HCT116 (cell line): ENCODE measurements around the gene PBX3. TPM values are rescaled to one million over a fixed set of nuclear protein-coding genes. Genes with fewer than 3 reads are reported as not detected.

ENCODE experiments used
- ATAC-seq: fragments of 200-7000 bp; cut with Tn5 transposase; 2 replicates; pipeline ENCODE4 v1.9.1; 2020; ENCODE audit warnings: mild to moderate bottlenecking, moderate library complexity
- BruUV-seq: library from RNA; stranded (reverse); fragments of 400-500 nt; replicated peaks from 2 replicates; lab custom pipeline; 2021; lab: Mats Ljungman, UMichigan
- CTCF ChIA-PET: fragments of 300-600 bp; sonication (Branson Sonifier 250); formaldehyde crosslinking; loops from one replicate; lab custom pipeline; 2021; ENCODE audit warnings: antibody characterized with exemption; lab: Charles Lee
- POLR2A ChIA-PET: fragments of 300-600, 350-600 bp; sonication (Branson Sonifier 250); formaldehyde crosslinking; loops from one replicate; lab custom pipeline; 2021; ENCODE audit warnings: antibody characterized with exemption; lab: Charles Lee
- RAD21 ChIA-PET, 2 experiments: fragments of 300-600 bp; sonication (Branson Sonifier 250); formaldehyde crosslinking; loops; one replicate each; lab custom pipeline; 2023; ENCODE audit warnings: low total read pairs in 2 of 2; ENCODE audit not compliant: uncharacterized antibody in 2 of 2, unreplicated experiment in 2 of 2, low non-redundant PET in 1 of 2; lab: Charles Lee
- DNase-seq: peaks from one replicate; pipeline ENCODE4 v3.0.0-alpha.2; 2010; ENCODE audit warnings: low read depth, low spot score
- H2AFZ ChIP-seq: fragments of 200-600 bp; shearing (Covaris generic), sonication (generic); 2 replicates; pipeline ENCODE4 v1.6.1; 2017; ENCODE audit warnings: low read depth, mixed run types, mixed read lengths, antibody characterized with exemption, low read length; ENCODE audit not compliant: poor library complexity, severe bottlenecking
- H3K27ac ChIP-seq: 2 replicates; pipeline ENCODE4 v1.5.1; 2012; ENCODE audit warnings: low read depth, low read length
- H3K27me3 ChIP-seq: fragments of 200-600 bp; sonication (generic); 2 replicates; pipeline ENCODE4 v1.6.1; 2016; ENCODE audit warnings: mixed run types, low read length, mixed read lengths; ENCODE audit not compliant: insufficient read depth
- H3K36me3 ChIP-seq, 2 experiments: fragments of 200-500 bp in 1 of 2; fragments of 200-600 bp in 1 of 2; sonication (Bioruptor generic) in 1 of 2; sonication (generic) in 1 of 2; 2 replicates each; pipeline versions ENCODE4 v1.5.1 to v1.6.1; 2014 to 2016; ENCODE audit warnings: low read length in 2 of 2, inconsistent platforms in 1 of 2, mixed read lengths in 1 of 2, mixed run types in 1 of 2; ENCODE audit not compliant: insufficient read depth in 2 of 2, control insufficient read depth in 1 of 2
- H3K4me1 ChIP-seq, 2 experiments: fragments of 200-600 bp in 1 of 2; sonication (generic) in 1 of 2; 2 replicates each; pipeline versions ENCODE4 v1.5.1 to v1.6.1; 2012 to 2017; ENCODE audit warnings: low read length in 2 of 2, inconsistent platforms in 1 of 2, mild to moderate bottlenecking in 1 of 2, mixed read lengths in 1 of 2, mixed run types in 1 of 2, moderate library complexity in 1 of 2; ENCODE audit not compliant: insufficient read depth in 2 of 2, control insufficient read depth in 1 of 2
- H3K4me2 ChIP-seq: fragments of 200-600 bp; sonication (generic); 2 replicates; pipeline ENCODE4 v1.6.1; 2017; ENCODE audit warnings: mixed run types, low read length, mixed read lengths
- H3K4me3 ChIP-seq, 2 experiments: fragments of 200-600 bp in 1 of 2; sonication (generic) in 1 of 2; replicated peaks in 1 of 2; 2 replicates each; pipeline ENCODE4 v1.5.1; 2011 to 2016; ENCODE audit warnings: low read length in 2 of 2, control low read depth in 1 of 2, low read depth in 1 of 2, mild to moderate bottlenecking in 1 of 2, mixed read lengths in 1 of 2, mixed run types in 1 of 2
- H3K79me2 ChIP-seq: fragments of 200-600 bp; sonication (generic); 2 replicates; pipeline ENCODE4 v1.6.1; 2017; ENCODE audit warnings: mild to moderate bottlenecking, mixed run types, low read length, moderate library complexity, mixed read lengths; ENCODE audit not compliant: insufficient read depth
- H3K9ac ChIP-seq: fragments of 200-600 bp; sonication (generic); 2 replicates; pipeline ENCODE4 v1.6.1; 2016; ENCODE audit warnings: low read length, mixed read lengths
- H3K9me2 ChIP-seq: fragments of 200-600 bp; sonication (generic), shearing (Covaris generic); 2 replicates; pipeline ENCODE4 v1.6.1; 2017; ENCODE audit warnings: mixed run types, mild to moderate bottlenecking, moderate library complexity; ENCODE audit not compliant: insufficient read depth
- H3K9me3 ChIP-seq, 2 experiments: fragments of 200-500 bp in 1 of 2; fragments of 200-600 bp in 1 of 2; sonication (Bioruptor generic) in 1 of 2; sonication (generic) in 1 of 2; 2 replicates each; pipeline ENCODE4 v1.6.1; 2014 to 2017; ENCODE audit warnings: low read length in 2 of 2, mixed read lengths in 2 of 2, inconsistent platforms in 1 of 2, low read depth in 1 of 2, mild to moderate bottlenecking in 1 of 2, mixed run types in 1 of 2, moderate library complexity in 1 of 2; ENCODE audit not compliant: control insufficient read depth in 1 of 2, insufficient read depth in 1 of 2
- H4K20me1 ChIP-seq: fragments of 200-600 bp; sonication (generic), shearing (Covaris generic); 2 replicates; pipeline ENCODE4 v1.6.1; 2017; ENCODE audit warnings: mixed run types, mild to moderate bottlenecking, moderate library complexity; ENCODE audit not compliant: insufficient read depth
- CBX3 ChIP-seq: IDR thresholded peaks from 2 replicates; pipeline ENCODE4 v1.6.1; 2012; ENCODE audit warnings: low read depth
- CEBPB ChIP-seq: IDR thresholded peaks from 2 replicates; pipeline ENCODE4 v1.6.1; 2012; ENCODE audit warnings: low read depth
- CTCF ChIP-seq, 3 experiments: fragments of 200-600 bp in 1 of 3; sonication (generic) in 1 of 3; IDR thresholded peaks in 2 of 3; conservative IDR thresholded peaks in 1 of 3; 2 replicates each; pipeline ENCODE4 v1.5.1; 2012 to 2017; ENCODE audit warnings: low read depth in 2 of 3, low read length in 2 of 3, antibody characterized with exemption in 1 of 3, borderline replicate concordance in 1 of 3, control low read depth in 1 of 3, mild to moderate bottlenecking in 1 of 3, mixed read lengths in 1 of 3, mixed run types in 1 of 3, moderate library complexity in 1 of 3; ENCODE audit not compliant: insufficient read depth in 1 of 3
- EGR1 ChIP-seq: IDR thresholded peaks from 2 replicates; pipeline ENCODE4 v1.6.1; 2012; ENCODE audit warnings: low read depth
- ELF1 ChIP-seq: IDR thresholded peaks from 2 replicates; pipeline ENCODE4 v1.6.1; 2012; ENCODE audit warnings: low read depth, borderline replicate concordance
- EZH2 ChIP-seq: fragments of 200-600 bp; sonication (generic); IDR thresholded peaks from 2 replicates; pipeline ENCODE4 v1.6.1; 2017; ENCODE audit warnings: antibody characterized with exemption, mixed run types
- FOSL1 ChIP-seq: IDR thresholded peaks from 2 replicates; pipeline ENCODE4 v1.6.1; 2012; ENCODE audit warnings: low read depth
- JUND ChIP-seq: IDR thresholded peaks from 2 replicates; pipeline ENCODE4 v1.6.1; 2012
- POLR2A ChIP-seq: IDR thresholded peaks from 2 replicates; pipeline ENCODE4 v1.7.0; 2011; ENCODE audit warnings: borderline replicate concordance; ENCODE audit not compliant: insufficient read depth, insufficient read length; ENCODE audit errors: extremely low read depth
- POLR2AphosphoS5 ChIP-seq: IDR thresholded peaks from 2 replicates; pipeline ENCODE4 v1.6.1; 2011; ENCODE audit warnings: mild to moderate bottlenecking, low read depth, low read length, moderate library complexity
- RAD21 ChIP-seq: IDR thresholded peaks from 2 replicates; pipeline ENCODE4 v1.6.1; 2012; ENCODE audit warnings: low read depth, mild to moderate bottlenecking
- REST ChIP-seq: IDR thresholded peaks from 2 replicates; pipeline ENCODE4 v1.6.1; 2012; ENCODE audit warnings: low read depth
- SIN3A ChIP-seq: IDR thresholded peaks from 2 replicates; pipeline ENCODE4 v1.6.1; 2012; ENCODE audit warnings: low read depth
- TCF7L2 ChIP-seq: IDR thresholded peaks from 2 replicates; pipeline ENCODE4 v1.7.0; 2011; ENCODE audit warnings: borderline replicate concordance, inconsistent platforms; ENCODE audit not compliant: insufficient read depth, insufficient read length; ENCODE audit errors: extremely low read depth
- YY1 ChIP-seq: IDR thresholded peaks from 2 replicates; pipeline ENCODE4 v1.6.1; 2011; ENCODE audit warnings: low read length, low read depth, moderate library complexity, mild to moderate bottlenecking; ENCODE audit not compliant: insufficient replicate concordance; ENCODE audit errors: extremely low read depth
- ZBTB33 ChIP-seq: IDR thresholded peaks from 2 replicates; pipeline ENCODE4 v1.6.1; 2011; ENCODE audit warnings: mild to moderate bottlenecking, low read length, moderate library complexity; ENCODE audit not compliant: insufficient replicate concordance; ENCODE audit errors: extremely low read depth
- ZFX ChIP-seq: fragments of 450-650 bp; IDR thresholded peaks from 2 replicates; pipeline ENCODE4 v1.6.1; 2017
- ZNF274 ChIP-seq: fragments of 200-500 bp; sonication (Bioruptor generic); IDR thresholded peaks from 2 replicates; pipeline ENCODE4 v1.6.1; 2014; ENCODE audit warnings: mild to moderate bottlenecking, low read depth, low read length, inconsistent platforms
- intact Hi-C: fragments of 100-400 bp; cut with micrococcal nuclease; formaldehyde crosslinking; loops from 2 replicates; pipeline ENCODE4 v1.10.0; 2022
- total RNA-seq: library from RNA; stranded (reverse); gene quantifications from one replicate; pipeline ENCODE4 v1.2.1, GENCODE V29; 2021; ENCODE audit not compliant: unreplicated experiment

Gene PBX3
- total RNA-seq, 1 experiment from 2014 or later, result 13.5 TPM

GRCh38 chr9:125706651-125707471 lies 40.3 kb upstream of the PBX3 start, which contains the start of gene MAPKAP1:
TSS of gene MAPKAP1 (minus strand) at chr9:125707208. CDS start at chr9:125672574, 34,634 bp downstream.
- Histone ChIP-seq H3K4me2 (peak within 1 kb of the TSS; percentile 94), H3K27ac (peak within 1 kb of the TSS; percentile 58), H4K20me1 (no peaks in the 10 kb centered on the region), H3K9me2 (no peaks in the 10 kb centered on the region), H3K9ac (peak within 1 kb of the TSS; percentile 91), H3K4me1 (peaks cover 11 to 17% of the 10 kb centered on the region in 2 experiments; a peak in 3 of 4 replicates), H3K79me2 (peaks cover 48% of the 10 kb centered on the region), H3K4me3 (peak within 1 kb of the TSS; percentile 71 to 91), H3K9me3 (no peaks in the 10 kb centered on the region), H2AFZ (peak within 1 kb of the TSS; percentile 94), H3K27me3 (no peaks in the 10 kb centered on the region), H3K36me3 (no peaks in the 10 kb centered on the region; a peak in 1 of 4 replicates)
- BruUV-seq, result no TSS peak
- ChIA-PET RAD21 (interaction anchor here in 1 of 2 experiments (0.7 kb wide), 1 partner anchor 224 kb away, joined by 3 read pairs; no protein-coding TSS in a partner anchor), CTCF (interaction anchor here (1.0 kb wide), 1 partner anchor 8 kb away, joined by 3 read pairs; no protein-coding TSS in a partner anchor), POLR2A (interaction anchor here (0.8 to 1.5 kb wide), 5 partner anchors 8 to 45 kb away, joined by 3 to 5 read pairs (median 3); no protein-coding TSS in a partner anchor)
- TF ChIP-seq JUND (no peak), SIN3A (peak; percentile 31; the same call in 1 of the 2 replicates), POLR2AphosphoS5 (peak; percentile 90), ZFX (peak; percentile 89), TCF7L2 (no peak), CEBPB (no peak), CBX3 (0 out of 2 replicates have a peak, but pooled peaks have one; percentile 17), EGR1 (0 out of 2 replicates have a peak, but pooled peaks have one; percentile 36), RAD21 (no peak), ELF1 (peak; percentile 75), YY1 (peak; percentile 29), FOSL1 (no peak), REST (no peak), ZBTB33 (peak; percentile 23), POLR2A (peak; percentile 90), EZH2 (no peak), CTCF (IDR thresholded peaks at IDR 0.05 in 2 of 3, conservative IDR thresholded peaks at IDR 0.05 in 1 of 3; ENCODE audit: borderline replicate concordance in 1 of 3, insufficient read depth in 1 of 3, low read depth in 2 of 3, low read length in 2 of 3) (no peak), ZNF274 (no peak)
- DNase-seq (peak; percentile 85), ATAC-seq (peak; percentile 99)
- intact Hi-C loops, result no loop called here
